ENCODE data around the gene FHIT.
"Not testable (repeated sequence)": the region's sequence is repeated elsewhere in the genome, so short reads cannot be mapped to it uniquely, and the experiment has no call there.

FHIT gene

DNA sequence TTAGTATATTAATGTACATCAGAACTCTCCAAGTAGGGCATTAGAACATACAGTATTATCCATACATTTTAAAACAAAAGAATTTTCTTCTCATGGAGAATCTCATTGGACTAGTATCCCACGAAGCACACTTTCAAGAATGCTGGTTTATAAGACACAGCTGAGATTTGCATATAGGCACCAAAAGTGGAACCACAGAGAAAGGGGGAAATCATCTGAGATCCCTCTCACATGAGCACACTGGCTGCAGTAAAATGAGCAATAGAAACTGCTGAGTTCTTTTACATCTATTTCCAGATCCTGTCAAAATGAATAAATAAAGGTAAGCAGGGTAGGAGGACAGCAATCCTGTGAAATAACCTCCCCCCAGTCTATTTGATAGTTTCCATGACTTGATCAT lies 665.3 kb downstream of the FHIT start:
- DNase-seq (ENCODE audit: extremely low read depth in 1 of 2, low read depth in 1 of 2): no peak

GRCh38 chr3:60584250-60584649 lies 667.0 kb downstream of the FHIT start:
- DNase-seq (ENCODE audit: extremely low read depth in 1 of 2, low read depth in 1 of 2): no peak

DNA sequence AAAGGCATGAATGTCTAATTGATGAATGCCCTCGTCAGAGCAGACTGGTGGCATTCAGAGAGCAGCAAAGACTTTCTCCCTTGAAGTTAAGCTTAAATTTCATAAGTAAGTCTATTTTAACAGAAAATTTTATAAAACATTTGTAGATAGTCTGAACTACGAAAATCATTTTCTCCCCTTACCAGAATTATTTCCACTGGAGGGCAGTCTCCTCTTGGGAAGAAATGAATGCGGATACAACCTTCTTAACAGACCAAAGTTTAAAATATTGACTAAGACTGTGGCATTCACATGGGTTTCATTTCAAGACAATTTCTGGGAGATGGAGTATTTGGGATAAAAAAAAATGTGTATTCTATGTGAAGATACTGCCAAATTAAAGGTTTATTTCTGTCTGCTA lies 669.0 kb downstream of the FHIT start:
- DNase-seq (ENCODE audit: extremely low read depth in 1 of 2, low read depth in 1 of 2): no peak

GRCh38 chr3:60580809-60581208 lies 670.4 kb downstream of the FHIT start:
- DNase-seq (ENCODE audit: extremely low read depth in 1 of 2, low read depth in 1 of 2): no peak

DNA sequence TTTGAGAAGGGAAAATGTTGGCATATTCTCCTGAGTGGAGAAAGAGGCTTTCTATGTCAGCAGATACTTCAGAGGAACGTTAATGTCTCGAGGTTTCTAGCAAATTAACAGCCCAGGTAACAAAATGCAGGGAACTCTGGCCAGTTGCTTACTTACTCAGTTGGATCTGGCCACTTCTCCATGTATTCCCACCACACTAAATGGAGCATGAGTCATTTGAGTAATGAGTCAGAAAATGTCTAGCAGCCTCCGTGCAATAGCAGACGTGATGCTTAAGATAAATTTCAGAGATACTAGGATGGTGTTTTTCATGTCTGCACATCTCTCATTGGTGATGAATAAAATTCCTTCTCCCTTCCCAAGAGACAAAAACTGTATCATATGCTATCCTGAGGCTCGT lies 671.5 kb downstream of the FHIT start:
- no peak for DNase-seq (ENCODE audit: extremely low read depth in 1 of 2, low read depth in 1 of 2)

- DNase-seq (ENCODE audit: extremely low read depth in 1 of 2, low read depth in 1 of 2): no peak
These were observed 672.3 kb downstream of the FHIT start for GRCh38 chr3:60578936-60579335.

- DNase-seq (ENCODE audit: extremely low read depth in 1 of 2, low read depth in 1 of 2): no peak
These were observed 673.7 kb downstream of the FHIT start for GRCh38 chr3:60577601-60578000.

GRCh38 chr3:60575718-60576272 lies 675.5 kb downstream of the FHIT start:
- no peak for DNase-seq (ENCODE audit: extremely low read depth in 1 of 2, low read depth in 1 of 2)

DNA sequence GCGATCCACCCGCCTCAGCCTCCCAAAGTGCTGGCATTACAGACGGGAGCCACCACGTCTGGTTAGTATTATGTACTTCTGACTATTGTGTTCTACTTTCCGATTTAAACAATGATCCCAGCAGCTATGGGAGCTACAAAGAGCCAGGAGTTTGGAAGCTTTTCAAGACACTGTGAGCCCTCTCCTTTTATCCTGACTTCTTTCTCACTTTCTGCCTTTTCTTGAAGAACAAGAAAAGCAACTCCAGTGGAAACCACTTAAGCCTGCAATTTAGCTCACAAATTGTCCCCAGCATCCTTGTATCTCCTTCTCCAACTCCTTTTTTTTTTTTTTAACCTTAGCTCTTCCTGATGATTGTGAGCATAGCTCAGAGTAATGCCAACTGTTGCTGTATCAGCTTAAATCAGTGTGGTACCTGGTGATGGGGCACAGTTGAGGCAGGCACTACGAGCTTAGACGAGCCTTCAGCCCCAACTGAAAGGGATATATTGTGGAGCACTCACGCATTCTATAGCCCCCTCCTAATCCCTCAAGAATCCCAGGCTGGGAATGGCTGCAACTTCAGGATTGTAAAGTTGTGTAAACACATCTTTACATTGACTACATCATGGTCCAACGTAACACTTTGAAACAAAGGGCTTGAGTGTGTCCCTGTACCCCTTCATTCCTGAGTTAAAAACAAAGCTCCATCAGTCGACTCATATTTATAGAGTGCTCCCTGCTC lies 677.0 kb downstream of the FHIT start:
- DNase-seq (ENCODE audit: extremely low read depth in 1 of 2, low read depth in 1 of 2): no peak

DNA sequence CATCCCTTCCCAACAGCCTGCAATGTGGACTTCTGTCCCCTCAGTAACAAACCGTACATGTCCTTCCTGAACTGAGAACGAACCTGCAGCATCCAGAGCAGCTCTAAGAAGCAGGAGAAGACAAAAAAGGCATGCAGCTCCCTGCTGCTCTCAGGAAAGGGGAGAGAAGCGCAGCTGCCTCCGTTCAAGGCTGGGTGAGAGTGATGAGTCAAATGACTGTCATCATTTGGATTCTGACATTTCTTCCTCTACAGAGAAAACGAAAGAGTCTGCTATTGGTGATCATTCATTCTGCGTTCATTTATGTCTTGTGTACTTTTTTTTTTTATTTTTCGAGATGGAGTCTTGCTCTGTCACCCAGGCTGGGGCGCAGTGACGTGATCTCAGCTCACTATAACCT lies 677.8 kb downstream of the FHIT start:
- no peak for DNase-seq (ENCODE audit: extremely low read depth in 1 of 2, low read depth in 1 of 2)

GRCh38 chr3:60571511-60571910 lies 679.7 kb downstream of the FHIT start:
- no peak for DNase-seq (ENCODE audit: extremely low read depth in 1 of 2, low read depth in 1 of 2)

DNA sequence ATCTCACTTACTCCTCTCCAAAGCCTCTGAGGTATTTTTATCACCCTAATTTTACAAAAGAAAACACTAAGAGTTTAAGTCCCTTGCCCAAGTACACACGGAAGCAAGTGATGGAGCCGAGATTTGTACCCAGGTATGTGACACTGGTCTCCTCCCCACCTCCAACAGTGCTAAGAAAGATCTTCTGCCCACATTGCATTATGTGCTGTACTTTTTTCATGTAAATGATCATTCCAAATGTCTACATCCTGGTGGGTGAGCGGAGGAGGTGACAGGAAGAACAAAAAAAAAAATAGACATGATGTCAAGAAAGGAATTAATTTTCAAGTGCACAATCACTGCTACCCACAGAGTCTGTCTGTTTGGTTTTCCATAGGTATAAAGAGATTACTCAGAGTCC lies 694.1 kb downstream of the FHIT start:
- DNase-seq (ENCODE audit: extremely low read depth in 1 of 2, low read depth in 1 of 2): no peak

- no peak for DNase-seq (ENCODE audit: extremely low read depth in 1 of 2, low read depth in 1 of 2)
These were observed 695.4 kb downstream of the FHIT start for GRCh38 chr3:60555686-60556354.

- DNase-seq (ENCODE audit: extremely low read depth in 1 of 2, low read depth in 1 of 2): no peak
These were observed 698.1 kb downstream of the FHIT start for GRCh38 chr3:60553144-60553543.

- no peak for DNase-seq (ENCODE audit: extremely low read depth in 1 of 2, low read depth in 1 of 2)
These were observed 698.7 kb downstream of the FHIT start for GRCh38 chr3:60552581-60552980.

DNA sequence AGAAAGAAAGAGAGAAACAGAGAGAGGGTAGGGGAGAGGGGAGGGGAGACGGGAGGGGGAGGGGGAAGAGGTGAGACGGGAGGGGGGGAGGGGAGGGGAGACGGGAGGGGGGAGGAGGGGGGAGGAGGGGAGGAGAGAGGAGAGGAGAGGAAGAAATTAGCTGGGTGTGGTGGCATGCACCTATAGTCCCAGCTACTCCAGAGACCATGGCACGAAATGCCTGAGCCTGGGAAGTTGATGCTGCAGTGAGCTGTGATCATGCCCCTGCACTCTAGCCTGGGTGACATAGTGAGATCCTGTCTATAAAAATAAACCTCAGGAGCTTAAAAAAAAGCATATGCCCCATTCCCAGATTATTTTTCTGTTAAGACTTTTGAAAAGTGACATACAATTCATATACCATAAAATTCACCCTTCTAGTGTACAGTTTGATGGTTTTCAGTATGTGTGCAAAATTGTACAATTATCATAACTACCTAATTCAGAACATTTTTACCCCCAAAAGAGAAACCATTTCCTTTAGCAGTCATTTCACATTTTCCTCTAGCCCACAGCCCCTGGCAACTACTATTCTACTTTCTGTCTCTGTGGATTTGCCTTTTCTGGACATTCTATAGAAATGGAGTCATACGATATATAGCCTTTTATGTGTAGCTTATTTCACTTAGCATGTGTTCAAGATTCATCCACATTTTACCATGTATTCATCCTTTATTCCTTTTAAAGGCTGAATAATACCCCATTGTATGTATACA lies 699.6 kb downstream of the FHIT start:
- no peak for DNase-seq (ENCODE audit: extremely low read depth in 1 of 2, low read depth in 1 of 2)

DNA sequence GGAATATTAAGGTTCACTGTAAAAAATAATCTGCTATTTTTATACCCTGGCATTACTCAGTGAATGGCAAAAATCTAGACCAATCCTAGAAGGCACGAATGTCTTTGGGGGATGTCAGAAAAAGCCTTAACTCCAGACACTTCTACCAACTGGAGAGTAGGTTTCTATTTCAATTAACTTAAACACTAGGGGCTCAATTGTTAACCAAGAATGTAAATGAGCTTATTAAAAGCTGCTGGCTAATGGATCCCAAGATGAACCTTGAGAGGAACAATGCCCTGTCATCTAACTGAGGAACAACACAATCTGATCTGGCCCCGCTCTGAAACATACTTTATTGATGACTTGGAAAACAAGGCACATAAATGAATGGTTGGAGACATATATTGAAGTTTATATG lies 701.4 kb downstream of the FHIT start:
- DNase-seq (ENCODE audit: extremely low read depth in 1 of 2, low read depth in 1 of 2): no peak

GRCh38 chr3:60542995-60543394 lies 708.3 kb downstream of the FHIT start:
- no peak for DNase-seq (ENCODE audit: extremely low read depth in 1 of 2, low read depth in 1 of 2)

- DNase-seq (ENCODE audit: extremely low read depth in 1 of 2, low read depth in 1 of 2): not testable (repeated sequence)
These were observed 711.9 kb downstream of the FHIT start for GRCh38 chr3:60539394-60539793.

- DNase-seq (ENCODE audit: extremely low read depth in 1 of 2, low read depth in 1 of 2): no peak
These were observed 714.8 kb downstream of the FHIT start for GRCh38 chr3:60536420-60536819.

- DNase-seq (ENCODE audit: extremely low read depth in 1 of 2, low read depth in 1 of 2): no peak
These were observed 719.5 kb downstream of the FHIT start for GRCh38 chr3:60531759-60532158.

DNA sequence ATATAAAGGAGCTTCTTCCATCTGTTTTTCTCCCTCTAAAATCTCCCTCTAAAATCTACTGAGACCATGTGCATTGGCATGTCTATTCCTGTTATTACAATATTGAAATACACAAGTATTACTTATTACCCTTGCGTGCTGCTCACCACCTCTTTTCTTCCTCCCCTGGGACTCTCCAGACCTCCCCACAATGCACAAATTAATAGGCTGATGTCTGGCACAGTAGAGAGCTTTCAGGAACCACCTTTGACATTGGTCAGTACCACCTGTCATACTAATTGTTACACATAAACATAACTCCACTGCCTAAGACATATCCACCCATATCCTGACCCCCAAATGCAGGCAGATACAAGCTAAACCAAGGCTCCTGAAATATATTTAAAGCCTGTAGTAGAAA lies 722.6 kb downstream of the FHIT start:
- DNase-seq (ENCODE audit: extremely low read depth in 1 of 2, low read depth in 1 of 2): no peak

Measured in stimulated activated CD8-positive, alpha-beta memory T cell treated with anti-CD3 and anti-CD28 coated beads, Interleukin-7, amount 100 ng/mL, for 48 hours (primary cell).